Natural killer cell (primary cell): Measurements from ENCODE around the gene GCH1. TPM values are rescaled to one million over a fixed set of nuclear protein-coding genes. Genes with fewer than 3 reads are reported as not detected.

Source experiments
- ATAC-seq, 3 donors: fragments of 150-1000 bp in 2 of 3; fragments of 200-7000 bp in 1 of 3; cut with Tn5 transposase; 1 replicate in 1 of 3; 2 replicates in 2 of 3; pipeline ENCODE4 v1.10.0; 2021; ENCODE audit warnings: mild to moderate bottlenecking in 2 of 3, moderate library complexity in 2 of 3
- DNase-seq, 2 donors: peaks; one replicate each; pipeline versions ENCODE4 v3.0.0 to v3.0.0-alpha.2; 2013 to 2021; ENCODE audit warnings: mixed read lengths in 1 of 2
- H3K27ac ChIP-seq: one replicate; pipeline ENCODE4 v1.5.1; 2013; ENCODE audit warnings: mild to moderate bottlenecking, low read length
- H3K27me3 ChIP-seq: one replicate; pipeline ENCODE4 v1.6.1; 2013; ENCODE audit warnings: low read length; ENCODE audit not compliant: control insufficient read depth, insufficient read depth
- H3K36me3 ChIP-seq: one replicate; pipeline ENCODE4 v1.6.1; 2013; ENCODE audit warnings: low read length; ENCODE audit not compliant: control insufficient read depth, insufficient read depth
- H3K4me1 ChIP-seq: one replicate; pipeline ENCODE4 v1.6.1; 2013; ENCODE audit warnings: low read length; ENCODE audit not compliant: control insufficient read depth, insufficient read depth
- H3K4me3 ChIP-seq: one replicate; pipeline ENCODE4 v1.5.1; 2013; ENCODE audit warnings: low read length
- H3K9me3 ChIP-seq: one replicate; pipeline ENCODE4 v1.6.1; 2013; ENCODE audit warnings: low read length; ENCODE audit not compliant: control insufficient read depth, insufficient read depth
- H3K27ac Mint-ChIP-seq, 2 donors: one replicate each; pipeline ENCODE4 v1.8.0; 2022; ENCODE audit warnings: mild to moderate bottlenecking in 2 of 2, mixed read lengths in 2 of 2, moderate library complexity in 1 of 2
- H3K27me3 Mint-ChIP-seq, 2 donors: one replicate each; pipeline ENCODE4 v1.8.0; 2022; ENCODE audit warnings: low read depth in 2 of 2, mixed read lengths in 2 of 2
- H3K36me3 Mint-ChIP-seq: one replicate; pipeline ENCODE4 v1.8.0; 2022; ENCODE audit warnings: mixed read lengths
- H3K4me1 Mint-ChIP-seq, 2 donors: one replicate each; pipeline ENCODE4 v1.8.0; 2022; ENCODE audit warnings: mixed read lengths in 2 of 2
- H3K4me3 Mint-ChIP-seq: one replicate; pipeline ENCODE4 v1.8.0; 2022; ENCODE audit warnings: mild to moderate bottlenecking, moderate library complexity, mixed read lengths
- H3K9me3 Mint-ChIP-seq, 2 donors: one replicate each; pipeline ENCODE4 v1.8.0; 2022; ENCODE audit warnings: mixed read lengths in 2 of 2
- WGBS: methylation state at CpG from one replicate; pipeline ENCODE4 v1.1.7; 2013; ENCODE audit warnings: missing lambda C conversion rate; ENCODE audit not compliant: insufficient coverage; 5-methylcytosine and 5-hydroxymethylcytosine counted together
- intact Hi-C: fragments of 100-400 bp; cut with micrococcal nuclease; formaldehyde crosslinking; loops from one replicate; pipeline ENCODE4 v1.14.2; 2022
- total RNA-seq, 4 donors: library from RNA; stranded (reverse); fragments of 120-200 nt in 1 of 4; gene quantifications; one replicate each; pipeline versions ENCODE4 v1.2.3 to v1.2.4, GENCODE V29; 2013 to 2022
- TF ChIP-seq, protein P1 (sequence below): fragments of 200-600 bp; IDR thresholded peaks from one replicate; pipeline ENCODE4 v1.8.0; 2022; ENCODE audit warnings: antibody characterized with exemption

GCH1 gene
- total RNA-seq, 3 donors from 2014 or later (not counting 1 experiment from before 2014, with no cell fraction given), result 51.7 to 71.5 (median 52.6) TPM

DNA sequence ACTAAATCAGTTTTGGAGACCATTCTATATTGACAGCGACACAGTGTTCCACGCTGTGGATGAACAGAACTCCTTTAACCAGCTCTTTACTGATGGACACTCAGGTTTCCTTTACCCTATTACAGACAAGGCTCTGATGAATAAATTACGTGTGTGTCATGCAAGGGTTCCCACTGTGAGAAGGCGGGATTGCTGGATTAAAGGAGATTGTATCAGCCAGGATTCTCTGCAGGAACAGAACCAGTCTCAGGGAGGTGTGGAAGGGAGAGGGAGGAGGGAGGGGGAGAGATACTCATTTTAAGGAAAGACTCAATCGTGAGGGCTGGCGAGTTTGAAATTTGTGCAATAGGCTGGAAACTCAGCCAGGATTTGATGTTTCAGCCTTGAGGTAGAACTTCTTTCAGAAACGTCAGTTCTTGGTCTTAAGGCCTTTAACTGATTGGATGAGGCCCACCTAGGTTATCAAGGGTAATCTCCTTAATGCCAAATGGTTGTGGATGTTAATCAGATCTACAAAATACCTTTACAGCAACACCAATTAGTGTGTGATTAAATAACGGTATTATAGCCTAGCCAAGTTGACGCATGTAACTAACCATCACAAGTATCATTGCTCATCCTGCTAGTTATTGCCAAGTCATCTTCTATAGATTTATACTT lies 104.0 kb downstream of the GCH1 start:
- Histone ChIP-seq H3K27ac (no peak overlapping the region), H3K36me3 (no peaks in the 10 kb centered on the region), H3K4me1 (no peaks in the 10 kb centered on the region), H3K27me3 (no peaks in the 10 kb centered on the region), H3K4me3 (no peak overlapping the region), H3K9me3 (peaks cover 5% of the 10 kb centered on the region)
- Mint-ChIP-seq H3K36me3 (no peaks in the 10 kb centered on the region), H3K27ac (no peak overlapping the region), H3K4me3 (no peak overlapping the region), H3K9me3 (peaks cover 3 to 5% of the 10 kb centered on the region in 2 donors), H3K27me3 (peaks cover 21 to 37% of the 10 kb centered on the region in 2 donors), H3K4me1 (no peaks in the 10 kb centered on the region)
- DNase-seq (no peak), ATAC-seq (no peak)
- 93% methylated on average over 9 of the region's 9 CpGs for WGBS
- intact Hi-C loops, result no loop called here
- TF ChIP-seq, protein P1, sequence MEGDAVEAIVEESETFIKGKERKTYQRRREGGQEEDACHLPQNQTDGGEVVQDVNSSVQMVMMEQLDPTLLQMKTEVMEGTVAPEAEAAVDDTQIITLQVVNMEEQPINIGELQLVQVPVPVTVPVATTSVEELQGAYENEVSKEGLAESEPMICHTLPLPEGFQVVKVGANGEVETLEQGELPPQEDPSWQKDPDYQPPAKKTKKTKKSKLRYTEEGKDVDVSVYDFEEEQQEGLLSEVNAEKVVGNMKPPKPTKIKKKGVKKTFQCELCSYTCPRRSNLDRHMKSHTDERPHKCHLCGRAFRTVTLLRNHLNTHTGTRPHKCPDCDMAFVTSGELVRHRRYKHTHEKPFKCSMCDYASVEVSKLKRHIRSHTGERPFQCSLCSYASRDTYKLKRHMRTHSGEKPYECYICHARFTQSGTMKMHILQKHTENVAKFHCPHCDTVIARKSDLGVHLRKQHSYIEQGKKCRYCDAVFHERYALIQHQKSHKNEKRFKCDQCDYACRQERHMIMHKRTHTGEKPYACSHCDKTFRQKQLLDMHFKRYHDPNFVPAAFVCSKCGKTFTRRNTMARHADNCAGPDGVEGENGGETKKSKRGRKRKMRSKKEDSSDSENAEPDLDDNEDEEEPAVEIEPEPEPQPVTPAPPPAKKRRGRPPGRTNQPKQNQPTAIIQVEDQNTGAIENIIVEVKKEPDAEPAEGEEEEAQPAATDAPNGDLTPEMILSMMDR, result no peak

DNA sequence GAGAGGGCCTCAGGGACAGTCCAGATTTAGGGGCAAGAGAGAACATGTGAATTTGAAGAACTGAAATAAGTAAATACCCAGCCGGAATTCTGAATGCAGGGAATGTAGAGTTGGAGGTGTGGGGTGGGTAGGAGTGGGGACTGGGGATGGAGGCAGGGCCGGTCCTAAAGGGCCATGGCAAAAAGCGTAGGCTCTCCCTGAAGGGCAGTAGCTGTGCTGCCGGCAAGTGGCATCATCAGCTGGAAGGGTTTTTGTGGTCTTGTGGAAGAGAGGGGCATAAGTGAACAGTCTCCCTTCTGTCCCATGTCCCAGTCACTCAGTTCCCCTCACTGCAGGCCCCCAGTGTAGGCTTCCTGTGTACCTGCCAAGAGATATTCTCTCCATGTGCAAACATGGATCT lies 104.6 kb downstream of the GCH1 start:
- Mint-ChIP-seq H3K27ac (no peak overlapping the region), H3K4me3 (no peak overlapping the region), H3K27me3 (peaks cover 21 to 37% of the 10 kb centered on the region in 2 donors), H3K4me1 (no peaks in the 10 kb centered on the region), H3K36me3 (no peaks in the 10 kb centered on the region), H3K9me3 (peaks cover 3 to 5% of the 10 kb centered on the region in 2 donors)
- Histone ChIP-seq H3K4me3 (no peak overlapping the region), H3K4me1 (no peaks in the 10 kb centered on the region), H3K27ac (no peak overlapping the region), H3K36me3 (no peaks in the 10 kb centered on the region), H3K9me3 (peaks cover 5% of the 10 kb centered on the region), H3K27me3 (no peaks in the 10 kb centered on the region)
- no peak for DNase-seq
- 74% methylated on average over 4 of the region's 4 CpGs for WGBS
- TF ChIP-seq, protein P1, result no peak
- intact Hi-C loops, result no loop called here
- ATAC-seq, result no peak

DNA sequence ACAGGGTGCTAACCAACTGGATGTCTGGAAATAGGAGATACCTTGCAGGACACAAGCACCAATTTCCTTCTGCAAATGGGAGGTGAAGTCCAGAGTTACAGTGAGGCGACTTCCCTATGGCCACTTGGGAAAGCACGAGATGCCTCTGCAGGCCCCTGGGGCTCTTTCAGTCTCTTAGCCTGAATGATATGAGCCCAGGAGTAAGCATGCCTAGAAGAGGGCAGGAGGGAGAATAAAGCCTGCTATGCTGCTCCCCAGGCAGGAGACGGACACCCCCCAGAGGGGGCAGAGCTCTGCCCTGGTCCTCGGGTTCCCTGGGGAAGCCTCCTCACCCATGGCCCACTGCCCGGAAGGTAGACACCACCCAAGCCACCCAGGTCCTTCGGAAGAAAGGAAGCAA lies 105.1 kb downstream of the GCH1 start:
- Histone ChIP-seq H3K27ac (no peak overlapping the region), H3K36me3 (no peaks in the 10 kb centered on the region), H3K27me3 (no peaks in the 10 kb centered on the region), H3K4me1 (no peaks in the 10 kb centered on the region), H3K9me3 (peaks cover 5% of the 10 kb centered on the region), H3K4me3 (no peak overlapping the region)
- Mint-ChIP-seq H3K27me3 (peaks cover 21 to 37% of the 10 kb centered on the region in 2 donors), H3K9me3 (peaks cover 3 to 5% of the 10 kb centered on the region in 2 donors), H3K4me1 (no peaks in the 10 kb centered on the region), H3K27ac (no peak overlapping the region), H3K36me3 (no peaks in the 10 kb centered on the region), H3K4me3 (no peak overlapping the region)
- no peak for DNase-seq
- ATAC-seq, result no peak
- 90% methylated on average over 6 of the region's 6 CpGs for WGBS
- intact Hi-C loops, result no loop called here
- TF ChIP-seq, protein P1, result no peak

DNA sequence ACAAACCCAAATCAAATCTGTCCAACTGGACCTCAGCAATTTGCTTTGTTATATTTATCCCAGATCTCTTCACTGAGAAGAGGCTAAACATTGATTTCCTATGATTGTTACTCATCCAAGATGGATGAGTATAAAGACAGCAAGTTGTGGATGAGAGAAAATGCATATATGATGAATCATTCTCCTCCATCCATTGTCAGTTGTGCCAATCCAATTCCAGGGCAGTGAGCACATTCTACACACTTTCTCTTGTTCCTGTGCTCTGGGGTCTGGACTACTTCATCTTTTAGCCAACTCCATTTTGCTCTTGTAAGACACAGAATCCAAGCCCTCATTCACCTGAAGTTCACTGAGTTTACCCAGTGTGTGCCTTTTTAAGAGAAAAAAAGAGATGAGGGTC lies 105.7 kb downstream of the GCH1 start:
- no peaks in the 10 kb centered on the region for H3K4me1 ChIP-seq
- Mint-ChIP-seq H3K4me3 (no peak overlapping the region), H3K36me3 (no peaks in the 10 kb centered on the region), H3K4me1 (no peaks in the 10 kb centered on the region), H3K27ac (no peak overlapping the region), H3K27me3 (peaks cover 21 to 37% of the 10 kb centered on the region in 2 donors), H3K9me3 (peaks cover 3 to 5% of the 10 kb centered on the region in 2 donors)
- H3K36me3 ChIP-seq, result no peaks in the 10 kb centered on the region
- peaks cover 5% of the 10 kb centered on the region for H3K9me3 ChIP-seq
- intact Hi-C loops, result no loop called here
- no peak for DNase-seq
- no peak for ATAC-seq
- TF ChIP-seq, protein P1, result no peak
- no peak overlapping the region for H3K4me3 ChIP-seq
- no peaks in the 10 kb centered on the region for H3K27me3 ChIP-seq
- no peak overlapping the region for H3K27ac ChIP-seq
